Natural killer cell (primary cell): ENCODE measurements around the gene NABP2. TPM values are rescaled to one million over a fixed set of nuclear protein-coding genes. Genes with fewer than 3 reads are reported as not detected.

ENCODE experiments used
- ATAC-seq, 3 donors: fragments of 150-1000 bp in 2 of 3; fragments of 200-7000 bp in 1 of 3; cut with Tn5 transposase; 1 replicate in 1 of 3; 2 replicates in 2 of 3; pipeline ENCODE4 v1.10.0; 2021; ENCODE audit warnings: mild to moderate bottlenecking in 2 of 3, moderate library complexity in 2 of 3
- DNase-seq, 2 donors: peaks; one replicate each; pipeline versions ENCODE4 v3.0.0 to v3.0.0-alpha.2; 2013 to 2021; ENCODE audit warnings: mixed read lengths in 1 of 2
- H3K27ac ChIP-seq: one replicate; pipeline ENCODE4 v1.5.1; 2013; ENCODE audit warnings: mild to moderate bottlenecking, low read length
- H3K27me3 ChIP-seq: one replicate; pipeline ENCODE4 v1.6.1; 2013; ENCODE audit warnings: low read length; ENCODE audit not compliant: control insufficient read depth, insufficient read depth
- H3K36me3 ChIP-seq: one replicate; pipeline ENCODE4 v1.6.1; 2013; ENCODE audit warnings: low read length; ENCODE audit not compliant: control insufficient read depth, insufficient read depth
- H3K4me1 ChIP-seq: one replicate; pipeline ENCODE4 v1.6.1; 2013; ENCODE audit warnings: low read length; ENCODE audit not compliant: control insufficient read depth, insufficient read depth
- H3K4me3 ChIP-seq: one replicate; pipeline ENCODE4 v1.5.1; 2013; ENCODE audit warnings: low read length
- H3K9me3 ChIP-seq: one replicate; pipeline ENCODE4 v1.6.1; 2013; ENCODE audit warnings: low read length; ENCODE audit not compliant: control insufficient read depth, insufficient read depth
- H3K27ac Mint-ChIP-seq, 2 donors: one replicate each; pipeline ENCODE4 v1.8.0; 2022; ENCODE audit warnings: mild to moderate bottlenecking in 2 of 2, mixed read lengths in 2 of 2, moderate library complexity in 1 of 2
- H3K27me3 Mint-ChIP-seq, 2 donors: one replicate each; pipeline ENCODE4 v1.8.0; 2022; ENCODE audit warnings: low read depth in 2 of 2, mixed read lengths in 2 of 2
- H3K36me3 Mint-ChIP-seq: one replicate; pipeline ENCODE4 v1.8.0; 2022; ENCODE audit warnings: mixed read lengths
- H3K4me1 Mint-ChIP-seq, 2 donors: one replicate each; pipeline ENCODE4 v1.8.0; 2022; ENCODE audit warnings: mixed read lengths in 2 of 2
- H3K4me3 Mint-ChIP-seq: one replicate; pipeline ENCODE4 v1.8.0; 2022; ENCODE audit warnings: mild to moderate bottlenecking, moderate library complexity, mixed read lengths
- H3K9me3 Mint-ChIP-seq, 2 donors: one replicate each; pipeline ENCODE4 v1.8.0; 2022; ENCODE audit warnings: mixed read lengths in 2 of 2
- WGBS: methylation state at CpG from one replicate; pipeline ENCODE4 v1.1.7; 2013; ENCODE audit warnings: missing lambda C conversion rate; ENCODE audit not compliant: insufficient coverage; 5-methylcytosine and 5-hydroxymethylcytosine counted together
- intact Hi-C: fragments of 100-400 bp; cut with micrococcal nuclease; formaldehyde crosslinking; loops from one replicate; pipeline ENCODE4 v1.14.2; 2022
- total RNA-seq, 4 donors: library from RNA; stranded (reverse); fragments of 120-200 nt in 1 of 4; gene quantifications; one replicate each; pipeline versions ENCODE4 v1.2.3 to v1.2.4, GENCODE V29; 2013 to 2022
- TF ChIP-seq, protein P1 (sequence below): fragments of 200-600 bp; IDR thresholded peaks from one replicate; pipeline ENCODE4 v1.8.0; 2022; ENCODE audit warnings: antibody characterized with exemption

The NABP2 gene
- total RNA-seq, 3 donors from 2014 or later (not counting 1 experiment from before 2014, with no cell fraction given): 21.6 to 23.4 (median 22.6) TPM

DNA sequence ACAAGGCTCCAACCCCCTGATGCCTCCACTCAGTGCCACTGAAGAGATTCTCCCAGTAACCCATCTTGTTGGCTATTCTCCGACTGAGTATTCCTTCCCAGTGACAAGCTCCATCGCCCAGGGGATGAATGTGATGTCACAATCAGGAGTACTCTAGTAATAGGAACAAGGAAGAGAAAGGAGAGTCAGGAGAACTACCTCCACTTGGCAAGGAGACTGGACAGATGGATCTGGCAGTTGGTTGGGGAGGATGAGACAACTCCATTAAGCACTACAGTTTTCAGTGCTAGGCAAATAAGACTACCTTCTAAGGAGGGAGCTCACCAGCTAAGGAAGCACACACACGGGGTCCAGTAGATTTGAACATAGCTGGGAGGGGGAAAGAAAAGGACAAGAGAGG is 7.7 kb upstream of the NABP2 start:
- peaks cover 39% of the 10 kb centered on the region for H3K36me3 ChIP-seq

DNA sequence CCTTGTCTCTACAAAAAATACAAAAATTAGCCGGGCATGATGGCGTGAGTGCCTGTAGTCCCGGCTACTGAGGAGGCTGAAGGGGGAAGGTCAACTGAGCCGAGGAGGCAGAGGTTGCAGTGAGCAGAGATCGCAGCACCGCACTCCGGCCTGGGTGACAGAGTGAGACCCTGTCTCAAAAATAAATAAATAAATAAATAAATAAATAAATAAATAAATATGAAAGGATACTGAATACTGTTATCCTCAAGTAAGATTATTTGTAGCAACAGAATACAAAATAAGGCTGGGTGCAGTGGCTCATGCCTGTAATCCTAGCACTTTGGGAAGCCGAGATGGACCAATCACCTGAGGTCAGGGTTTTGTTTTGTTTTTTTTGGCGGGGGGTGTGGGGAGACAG is 4.3 kb upstream of the NABP2 start:
- Mint-ChIP-seq H3K36me3 (peaks cover 3% of the 10 kb centered on the region), H3K27me3 (no peaks in the 10 kb centered on the region), H3K4me1 (peaks cover 34 to 40% of the 10 kb centered on the region in 2 donors), H3K9me3 (no peaks in the 10 kb centered on the region), H3K27ac (no peak overlapping the region), H3K4me3 (peak overlapping the region; percentile 28)
- Histone ChIP-seq H3K4me3 (no peak overlapping the region), H3K4me1 (peaks cover 44% of the 10 kb centered on the region), H3K9me3 (no peaks in the 10 kb centered on the region), H3K36me3 (peaks cover 8% of the 10 kb centered on the region), H3K27me3 (no peaks in the 10 kb centered on the region), H3K27ac (no peak overlapping the region)
- ATAC-seq: no peak
- TF ChIP-seq, protein P1, sequence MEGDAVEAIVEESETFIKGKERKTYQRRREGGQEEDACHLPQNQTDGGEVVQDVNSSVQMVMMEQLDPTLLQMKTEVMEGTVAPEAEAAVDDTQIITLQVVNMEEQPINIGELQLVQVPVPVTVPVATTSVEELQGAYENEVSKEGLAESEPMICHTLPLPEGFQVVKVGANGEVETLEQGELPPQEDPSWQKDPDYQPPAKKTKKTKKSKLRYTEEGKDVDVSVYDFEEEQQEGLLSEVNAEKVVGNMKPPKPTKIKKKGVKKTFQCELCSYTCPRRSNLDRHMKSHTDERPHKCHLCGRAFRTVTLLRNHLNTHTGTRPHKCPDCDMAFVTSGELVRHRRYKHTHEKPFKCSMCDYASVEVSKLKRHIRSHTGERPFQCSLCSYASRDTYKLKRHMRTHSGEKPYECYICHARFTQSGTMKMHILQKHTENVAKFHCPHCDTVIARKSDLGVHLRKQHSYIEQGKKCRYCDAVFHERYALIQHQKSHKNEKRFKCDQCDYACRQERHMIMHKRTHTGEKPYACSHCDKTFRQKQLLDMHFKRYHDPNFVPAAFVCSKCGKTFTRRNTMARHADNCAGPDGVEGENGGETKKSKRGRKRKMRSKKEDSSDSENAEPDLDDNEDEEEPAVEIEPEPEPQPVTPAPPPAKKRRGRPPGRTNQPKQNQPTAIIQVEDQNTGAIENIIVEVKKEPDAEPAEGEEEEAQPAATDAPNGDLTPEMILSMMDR: no peak
- DNase-seq: no peak
- intact Hi-C loops: loop anchor here (5.0 to 10.0 kb wide), 3 partner anchors 37 to 248 kb away; partner anchors contain the start of genes ANKRD52, RAB5B and RPS26
- WGBS: 96% methylated on average over 6 of the region's 9 CpGs

More for the DNA sequence above, 7.7 kb upstream of the NABP2 start:
- H3K36me3 Mint-ChIP-seq: peaks cover 7% of the 10 kb centered on the region
- H3K4me1 Mint-ChIP-seq: peaks cover 10% of the 10 kb centered on the region in 2 donors
- Histone ChIP-seq H3K27me3 (no peaks in the 10 kb centered on the region), H3K27ac (no peak overlapping the region), H3K4me1 (peaks cover 16% of the 10 kb centered on the region), H3K9me3 (no peaks in the 10 kb centered on the region), H3K4me3 (no peak overlapping the region)
- intact Hi-C loops: no loop called here
- no peak for ATAC-seq
- DNase-seq: no peak
- no peaks in the 10 kb centered on the region for H3K9me3 Mint-ChIP-seq
- H3K27ac Mint-ChIP-seq: peak overlapping the region in 1 of 2 donors; percentile 31
- H3K27me3 Mint-ChIP-seq: no peaks in the 10 kb centered on the region
- no peak overlapping the region for H3K4me3 Mint-ChIP-seq
- TF ChIP-seq, protein P1: no peak
- 98% methylated on average over 3 of the region's 3 CpGs for WGBS

DNA sequence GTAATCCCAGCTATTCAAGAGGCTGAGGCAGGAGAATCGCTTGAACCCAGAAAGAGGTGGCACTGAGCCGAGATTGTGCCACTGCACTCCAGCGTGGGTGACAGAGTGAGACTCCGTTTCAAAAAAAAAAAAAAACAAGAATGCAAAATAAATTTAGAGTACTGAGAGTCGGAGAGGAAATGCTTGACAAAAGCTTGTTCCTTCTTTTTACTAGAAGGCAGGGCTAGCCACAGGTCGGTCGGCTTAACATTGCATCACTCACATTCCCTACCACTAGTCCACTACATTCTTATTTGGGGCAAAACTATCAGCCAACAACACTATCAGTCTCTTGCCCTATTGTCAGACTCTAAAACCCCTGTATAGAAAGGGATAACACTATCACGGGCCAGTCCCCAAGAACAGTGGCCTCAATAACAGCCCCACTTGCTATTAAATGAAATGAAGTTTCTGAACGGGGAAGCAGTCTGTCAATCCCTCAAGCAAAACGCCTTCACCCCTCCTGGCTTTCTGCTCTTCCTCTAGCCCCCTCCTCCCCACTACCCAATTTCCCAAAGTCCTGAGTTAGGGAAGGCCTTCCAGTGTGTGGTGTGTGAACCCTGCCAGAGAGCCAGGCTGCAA is 3.4 kb upstream of the NABP2 start:
- peak overlapping the region; percentile 100 for H3K27ac Mint-ChIP-seq
- TF ChIP-seq, protein P1: no peak
- DNase-seq (peak in 1 of 2 donors; percentile 26), ATAC-seq (no peak)
- Histone ChIP-seq H3K4me1 (peaks cover 47% of the 10 kb centered on the region), H3K36me3 (peaks cover 3% of the 10 kb centered on the region), H3K27me3 (no peaks in the 10 kb centered on the region), H3K4me3 (peak overlapping the region; percentile 100), H3K27ac (peak overlapping the region; percentile 98), H3K9me3 (no peaks in the 10 kb centered on the region)
- no peaks in the 10 kb centered on the region for H3K27me3 Mint-ChIP-seq
- intact Hi-C loops: loop anchor here (5.0 to 10.0 kb wide), 3 partner anchors 37 to 248 kb away; partner anchors contain the start of genes ANKRD52, RAB5B and RPS26
- H3K4me1 Mint-ChIP-seq: peaks cover 42 to 49% of the 10 kb centered on the region in 2 donors
- peak overlapping the region; percentile 98 for H3K4me3 Mint-ChIP-seq
- no peaks in the 10 kb centered on the region for H3K9me3 Mint-ChIP-seq
- H3K36me3 Mint-ChIP-seq: no peaks in the 10 kb centered on the region
- WGBS: 10% methylated on average over 10 of the region's 10 CpGs
